Stimulated activated CD4-positive, alpha-beta T cell treated with anti-CD3 and anti-CD28 coated beads, Interleukin-2, amount 100 ng/mL, for 4 hours (primary cell): ENCODE measurements around the gene IPP.
A peak's percentile ranks its signal among the peaks of the same experiment; 100 is the strongest.
"Not testable (repeated sequence)": the region's sequence is repeated elsewhere in the genome, so short reads cannot be mapped to it uniquely, and the experiment has no call there.

ENCODE experiments used
- DNase-seq: peaks from one replicate; pipeline ENCODE4 v3.0.0-alpha.2; 2020; ENCODE audit warnings: low read depth

IPP gene

GRCh38 chr1:45750298-45751038 lies at the start of gene IPP:
Gene IPP, minus strand, starts transcription at chr1:45750653. Its CDS starts 4,242 bp downstream, at chr1:45746411.
- peak; percentile 79 for DNase-seq

GRCh38 chr1:45796946-45797345 lies 46.5 kb upstream of the IPP start:
- DNase-seq, result no peak

- no peak for DNase-seq
These were observed 45.9 kb upstream of the IPP start for GRCh38 chr1:45796381-45796780.

GRCh38 chr1:45793942-45794604 lies 43.6 kb upstream of the IPP start:
- DNase-seq, result no peak

- no peak for DNase-seq
These were observed 42.3 kb upstream of the IPP start for GRCh38 chr1:45792744-45793143.

- no peak for DNase-seq
These were observed 39.1 kb upstream of the IPP start for GRCh38 chr1:45789601-45790000.

- no peak for DNase-seq
These were observed 37.5 kb upstream of the IPP start for GRCh38 chr1:45787905-45788304.

GRCh38 chr1:45785583-45785982 lies 35.1 kb upstream of the IPP start:
- DNase-seq, result no peak

GRCh38 chr1:45775794-45776193 lies 25.3 kb upstream of the IPP start:
- no peak for DNase-seq

- no peak for DNase-seq
These were observed 22.5 kb upstream of the IPP start for GRCh38 chr1:45772971-45773370.

- DNase-seq, result no peak
These were observed 18.9 kb upstream of the IPP start for GRCh38 chr1:45769261-45769932.

- DNase-seq, result no peak
These were observed 16.6 kb upstream of the IPP start for GRCh38 chr1:45767035-45767434.

- no peak for DNase-seq
These were observed 15.7 kb upstream of the IPP start for GRCh38 chr1:45765999-45766792.

GRCh38 chr1:45762291-45762690 lies 11.8 kb upstream of the IPP start:
- no peak for DNase-seq

- no peak for DNase-seq
These were observed 5.2 kb upstream of the IPP start for GRCh38 chr1:45755697-45756096.

- no peak for DNase-seq
These were observed 3.0 kb upstream of the IPP start for GRCh38 chr1:45753248-45754037.

GRCh38 chr1:45752441-45753052 lies 2.1 kb upstream of the IPP start:
- no peak for DNase-seq

- no peak for DNase-seq
These were observed 1.6 kb upstream of the IPP start for GRCh38 chr1:45752014-45752413.

- not testable (repeated sequence) for DNase-seq
These were observed 786 bp upstream of the IPP start for GRCh38 chr1:45751039-45751838.

GRCh38 chr1:45746922-45747321 lies 3.5 kb downstream of the IPP start:
- DNase-seq, result no peak
